Astrocyte of the spinal cord (primary cell): ENCODE data around the gene CDC14A.

ENCODE experiments used
- DNase-seq: peaks from one replicate; pipeline ENCODE4 v3.0.0; 2011; ENCODE audit warnings: low read depth, low spot score
- H3K4me3 ChIP-seq: 2 replicates; pipeline ENCODE4 v1.5.1; 2011; ENCODE audit warnings: low read depth, mild to moderate bottlenecking, low read length, moderate library complexity
- in situ Hi-C: cut with HindIII; loops from 2 replicates; pipeline ENCODE4 v1.10.0; 2017; ENCODE audit warnings: low sequenced_read_pairs
- TF ChIP-seq, protein P1 (sequence below): IDR thresholded peaks from 2 replicates; pipeline ENCODE4 v1.5.1; 2012; ENCODE audit warnings: low read depth, mild to moderate bottlenecking, low read length, inconsistent platforms

CDC14A gene

DNA sequence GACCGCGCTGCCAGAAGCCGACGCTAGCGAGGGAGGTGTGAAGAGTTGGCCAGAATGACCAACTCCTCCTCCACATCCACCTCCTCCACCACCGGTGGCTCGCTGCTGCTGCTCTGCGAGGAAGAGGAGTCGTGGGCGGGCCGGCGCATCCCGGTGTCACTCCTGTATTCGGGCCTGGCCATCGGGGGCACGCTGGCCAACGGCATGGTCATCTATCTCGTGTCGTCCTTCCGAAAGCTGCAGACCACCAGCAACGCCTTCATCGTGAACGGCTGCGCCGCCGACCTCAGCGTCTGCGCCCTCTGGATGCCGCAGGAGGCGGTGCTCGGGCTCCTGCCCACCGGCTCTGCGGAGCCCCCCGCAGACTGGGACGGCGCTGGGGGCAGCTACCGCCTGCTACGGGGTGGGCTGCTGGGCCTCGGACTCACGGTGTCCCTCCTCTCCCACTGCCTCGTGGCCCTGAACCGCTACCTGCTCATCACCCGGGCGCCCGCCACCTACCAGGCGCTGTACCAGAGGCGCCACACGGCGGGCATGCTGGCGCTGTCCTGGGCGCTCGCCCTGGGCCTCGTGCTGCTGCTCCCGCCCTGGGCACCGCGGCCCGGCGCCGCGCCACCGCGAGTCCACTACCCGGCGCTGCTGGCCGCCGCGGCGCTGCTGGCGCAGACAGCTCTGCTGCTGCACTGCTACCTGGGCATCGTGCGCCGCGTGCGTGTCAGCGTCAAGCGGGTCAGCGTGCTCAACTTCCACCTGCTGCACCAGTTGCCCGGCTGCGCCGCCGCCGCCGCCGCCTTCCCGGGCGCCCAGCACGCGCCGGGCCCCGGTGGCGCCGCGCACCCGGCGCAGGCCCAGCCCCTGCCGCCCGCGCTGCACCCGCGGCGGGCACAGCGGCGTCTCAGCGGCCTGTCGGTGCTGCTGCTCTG lies 186.9 kb downstream of the CDC14A start:
- TF ChIP-seq, protein P1, sequence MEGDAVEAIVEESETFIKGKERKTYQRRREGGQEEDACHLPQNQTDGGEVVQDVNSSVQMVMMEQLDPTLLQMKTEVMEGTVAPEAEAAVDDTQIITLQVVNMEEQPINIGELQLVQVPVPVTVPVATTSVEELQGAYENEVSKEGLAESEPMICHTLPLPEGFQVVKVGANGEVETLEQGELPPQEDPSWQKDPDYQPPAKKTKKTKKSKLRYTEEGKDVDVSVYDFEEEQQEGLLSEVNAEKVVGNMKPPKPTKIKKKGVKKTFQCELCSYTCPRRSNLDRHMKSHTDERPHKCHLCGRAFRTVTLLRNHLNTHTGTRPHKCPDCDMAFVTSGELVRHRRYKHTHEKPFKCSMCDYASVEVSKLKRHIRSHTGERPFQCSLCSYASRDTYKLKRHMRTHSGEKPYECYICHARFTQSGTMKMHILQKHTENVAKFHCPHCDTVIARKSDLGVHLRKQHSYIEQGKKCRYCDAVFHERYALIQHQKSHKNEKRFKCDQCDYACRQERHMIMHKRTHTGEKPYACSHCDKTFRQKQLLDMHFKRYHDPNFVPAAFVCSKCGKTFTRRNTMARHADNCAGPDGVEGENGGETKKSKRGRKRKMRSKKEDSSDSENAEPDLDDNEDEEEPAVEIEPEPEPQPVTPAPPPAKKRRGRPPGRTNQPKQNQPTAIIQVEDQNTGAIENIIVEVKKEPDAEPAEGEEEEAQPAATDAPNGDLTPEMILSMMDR: no peak
- peak overlapping the region; percentile 29 for H3K4me3 ChIP-seq
- in situ Hi-C loops: no loop called here
- DNase-seq: no peak

DNA sequence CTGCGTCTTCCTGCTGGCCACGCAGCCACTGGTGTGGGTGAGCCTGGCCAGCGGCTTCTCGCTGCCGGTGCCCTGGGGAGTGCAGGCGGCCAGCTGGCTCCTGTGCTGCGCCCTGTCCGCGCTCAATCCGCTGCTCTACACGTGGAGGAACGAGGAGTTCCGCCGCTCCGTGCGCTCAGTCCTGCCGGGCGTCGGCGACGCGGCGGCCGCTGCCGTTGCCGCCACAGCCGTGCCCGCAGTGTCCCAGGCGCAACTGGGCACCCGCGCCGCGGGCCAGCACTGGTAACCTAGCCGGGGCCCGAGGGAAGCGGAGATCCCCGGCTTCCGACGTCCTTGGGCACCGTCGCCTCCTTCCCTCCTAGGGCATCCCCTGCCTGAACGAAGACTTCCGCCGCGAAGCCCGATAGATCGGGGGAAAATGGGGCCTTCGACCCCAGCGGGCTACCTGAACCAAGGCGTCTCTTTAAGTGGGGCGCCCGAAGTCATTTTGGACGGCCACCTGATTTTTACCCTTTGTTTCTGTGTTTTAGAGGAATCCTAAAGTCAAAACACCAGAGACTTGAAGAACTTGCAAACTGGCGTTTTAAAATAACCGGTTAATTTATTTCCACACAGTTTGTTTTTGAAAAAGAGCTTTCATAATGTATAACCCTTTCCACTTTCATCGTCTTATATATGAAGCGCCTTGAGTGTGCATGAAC lies 187.7 kb downstream of the CDC14A start:
- peak; percentile 25 for DNase-seq
- TF ChIP-seq, protein P1: no peak
- H3K4me3 ChIP-seq: peak overlapping the region; percentile 21
- in situ Hi-C loops: no loop called here

DNA sequence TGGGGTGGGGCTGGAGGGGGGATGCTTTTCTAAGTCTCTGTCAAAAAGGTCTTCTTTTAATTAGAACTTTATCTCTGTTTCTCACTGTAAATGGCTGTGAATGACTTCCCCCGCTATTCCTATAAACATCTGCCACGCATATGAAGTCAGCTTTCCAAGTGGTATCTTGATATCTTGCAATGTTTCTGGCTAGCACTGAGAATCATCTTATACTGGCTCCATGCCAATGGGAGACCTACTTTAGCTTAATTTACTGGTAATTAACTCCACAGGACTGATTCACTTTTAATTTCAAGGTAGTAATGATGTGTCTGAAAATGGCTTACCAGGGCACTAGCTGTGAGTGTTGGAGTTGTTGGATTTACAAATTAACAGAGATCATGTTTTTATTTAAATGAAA lies 190.0 kb downstream of the CDC14A start:
- in situ Hi-C loops: no loop called here
- DNase-seq: no peak
- TF ChIP-seq, protein P1: no peak
- H3K4me3 ChIP-seq: no peak overlapping the region

DNA sequence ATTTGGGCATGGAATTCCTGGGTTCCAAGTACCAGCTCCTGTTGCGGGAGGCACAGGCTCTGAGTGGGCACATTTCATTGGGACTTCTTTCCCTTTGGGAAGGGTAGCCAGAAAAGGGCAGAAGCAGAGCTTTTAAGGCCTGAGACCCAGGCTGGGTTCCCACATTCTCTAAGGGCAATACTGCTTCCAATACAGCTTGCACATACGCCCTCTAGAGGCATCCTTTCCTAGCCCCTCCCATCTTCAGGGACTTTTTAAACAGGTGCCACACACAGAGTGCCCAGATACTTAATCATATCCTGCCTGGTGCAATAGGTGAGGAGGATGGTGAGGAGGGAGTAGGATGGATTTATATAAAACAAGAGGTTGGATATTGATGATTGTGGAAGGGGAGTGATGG lies 191.3 kb downstream of the CDC14A start:
- in situ Hi-C loops: no loop called here
- TF ChIP-seq, protein P1: peak; percentile 20

DNA sequence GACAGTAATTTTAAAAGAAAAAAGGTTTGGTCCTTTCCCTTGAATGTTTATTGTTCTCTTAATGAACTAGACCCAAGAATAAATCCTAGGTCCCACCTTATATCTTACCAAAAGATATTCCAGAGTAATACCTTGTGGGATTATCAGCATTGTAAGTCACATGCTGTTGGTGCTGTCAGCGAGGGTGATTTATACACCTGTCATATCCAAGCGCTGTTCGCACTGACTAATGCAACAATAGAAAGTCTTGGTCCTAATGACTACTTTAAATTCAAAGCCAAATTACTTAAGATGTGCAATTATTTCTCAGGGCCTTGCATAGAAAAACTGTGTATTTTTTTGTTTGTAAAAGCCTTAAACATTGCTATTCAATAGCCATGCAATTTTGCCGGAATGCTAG lies 192.5 kb downstream of the CDC14A start:
- in situ Hi-C loops: no loop called here
- TF ChIP-seq, protein P1: no peak
- no peak for DNase-seq
- no peak overlapping the region for H3K4me3 ChIP-seq

More for the DNA sequence above, 191.3 kb downstream of the CDC14A start:
- DNase-seq: no peak
- H3K4me3 ChIP-seq: no peak overlapping the region

DNA sequence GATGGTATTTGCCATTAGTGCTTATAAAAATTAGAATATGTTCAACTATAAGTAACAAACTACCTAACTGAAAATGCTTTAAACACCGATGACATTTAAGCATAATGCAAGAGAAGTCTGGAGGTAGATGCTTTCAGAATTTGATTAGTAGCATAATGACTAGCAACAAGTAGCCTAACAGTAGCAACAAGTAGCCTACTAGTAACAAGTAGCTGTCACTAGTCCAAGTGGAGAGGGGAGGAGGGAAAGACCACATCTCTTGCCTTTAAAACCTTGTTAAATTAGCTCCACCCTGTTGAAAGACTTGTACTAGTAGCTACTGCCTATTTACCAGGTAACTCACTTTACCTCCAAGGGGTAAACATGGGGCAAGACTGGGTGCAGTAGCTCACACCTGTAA lies 193.5 kb downstream of the CDC14A start:
- TF ChIP-seq, protein P1: no peak

More for the DNA sequence above, 193.5 kb downstream of the CDC14A start:
- in situ Hi-C loops: no loop called here
- no peak for DNase-seq
- H3K4me3 ChIP-seq: no peak overlapping the region
